ENCODE measurements around the gene OMD.
"Not testable (repeated sequence)": the region's sequence is repeated elsewhere in the genome, so short reads cannot be mapped to it uniquely, and the experiment has no call there.

The OMD gene

GRCh38 chr9:92414566-92414965 is 9.7 kb downstream of the OMD start:
- no peak overlapping the region for H2AFZ ChIP-seq (ENCODE audit: insufficient read depth, low read length, poor library complexity)
- H3K23ac ChIP-seq (ENCODE audit: low read length) = no peak overlapping the region
- no peak overlapping the region for H4K12ac ChIP-seq (ENCODE audit: low read depth, low read length)
- H3K14ac ChIP-seq (ENCODE audit: low read length) = no peak overlapping the region
- no peak overlapping the region for H3K18ac ChIP-seq (ENCODE audit: low read length)
- no peaks in the 10 kb centered on the region for H3K79me2 ChIP-seq (ENCODE audit: control insufficient read depth, insufficient read depth, low read length, poor library complexity)
- H4K8ac ChIP-seq (ENCODE audit: low read depth, low read length) = no peak overlapping the region
- no peak overlapping the region for H2AK5ac ChIP-seq (ENCODE audit: low read length)
- H4K91ac ChIP-seq (ENCODE audit: low read depth, low read length) = no peak overlapping the region
- no peak overlapping the region for H3K4ac ChIP-seq (ENCODE audit: low read depth, low read length)
- H3K4me1 ChIP-seq (ENCODE audit: control insufficient read depth in 1 of 2, insufficient read depth in 2 of 2, low read length in 2 of 2) = no peaks in the 10 kb centered on the region
- H3K36me3 ChIP-seq (ENCODE audit: control insufficient read depth in 1 of 2, insufficient read depth in 2 of 2, low read length in 2 of 2) = no peaks in the 10 kb centered on the region
- H3K9me3 ChIP-seq (ENCODE audit: insufficient read depth, low read depth, low read length) = no peaks in the 10 kb centered on the region
- no peak overlapping the region for H2BK12ac ChIP-seq (ENCODE audit: low read length)
- no peaks in the 10 kb centered on the region for H3K79me1 ChIP-seq (ENCODE audit: low read length)
- no peak for DNase-seq
- no peak overlapping the region for H3K27ac ChIP-seq (ENCODE audit: low read depth, low read length)
- no peak overlapping the region for H2BK120ac ChIP-seq (ENCODE audit: insufficient read depth, low read length, poor library complexity)
- H3K4me2 ChIP-seq (ENCODE audit: low read length) = no peak overlapping the region
- no peak overlapping the region for H3K9ac ChIP-seq (ENCODE audit: low read length)
- no peaks in the 10 kb centered on the region for H3K27me3 ChIP-seq (ENCODE audit: insufficient read depth, low read length)
- no peak overlapping the region for H3K4me3 ChIP-seq (ENCODE audit: low read depth, low read length)
- WGBS (ENCODE audit: extremely low coverage, insufficient coverage, insufficient read length) = no CpG with 5 or more reads among the region's 1 CpG
- H2BK5ac ChIP-seq (ENCODE audit: low read depth, low read length, poor library complexity) = no peak overlapping the region

DNA sequence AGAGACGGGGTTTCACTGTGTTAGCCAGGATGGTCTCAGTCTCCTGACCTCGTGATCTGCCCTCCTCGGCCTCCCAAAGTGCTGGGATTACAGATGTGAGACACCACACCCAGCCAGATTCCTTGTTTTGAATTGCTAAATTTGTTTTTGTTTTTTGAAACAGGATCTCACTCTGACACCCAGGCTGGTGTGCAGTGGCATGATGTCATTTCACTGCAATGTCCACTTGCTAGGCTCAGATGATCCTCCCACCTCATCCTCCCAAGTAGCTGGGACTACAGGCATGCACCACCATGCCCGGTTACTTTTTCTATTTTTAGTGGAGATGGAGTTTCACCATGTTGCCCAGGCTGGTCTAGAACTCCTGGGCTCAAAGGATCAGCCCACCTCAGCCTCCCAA is 13.1 kb downstream of the OMD start:
- no CpG with 5 or more reads among the region's 4 CpGs for WGBS (ENCODE audit: extremely low coverage, insufficient coverage, insufficient read length)
- not testable (repeated sequence) for H3K14ac ChIP-seq (ENCODE audit: low read length)

DNA sequence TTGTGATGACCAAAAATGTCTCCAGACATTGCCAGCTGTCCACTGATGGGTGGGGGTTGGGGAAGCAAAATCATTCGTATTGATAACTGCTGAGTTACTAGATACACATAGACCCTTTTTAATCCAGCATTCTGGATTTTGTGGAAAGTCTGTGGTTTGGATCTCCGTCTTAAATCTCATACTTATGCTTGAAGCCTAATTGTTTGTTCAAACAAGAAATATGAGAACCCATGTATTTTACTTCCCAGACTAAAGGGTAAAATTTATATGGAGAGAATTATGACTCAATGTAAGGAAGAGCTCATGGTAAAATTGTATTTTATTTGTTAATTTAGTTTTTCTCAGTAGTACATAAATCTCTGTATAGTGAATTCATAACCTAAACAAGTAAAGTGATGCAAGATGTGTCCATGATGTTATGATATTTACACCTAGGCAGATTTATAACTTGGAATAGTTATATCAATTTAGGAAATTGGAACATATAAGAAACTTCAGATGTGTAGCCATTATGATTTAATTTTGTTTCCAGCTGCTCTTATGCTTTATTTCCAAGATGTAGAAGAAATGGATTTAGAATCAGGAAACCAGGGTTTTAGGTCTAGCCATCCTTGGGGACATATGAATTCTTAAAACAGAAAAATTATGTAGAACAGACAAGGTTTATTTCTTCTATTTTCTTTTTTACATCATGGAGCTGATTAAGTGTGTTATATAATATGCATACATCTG is 15.4 kb downstream of the OMD start:
- H2BK12ac ChIP-seq (ENCODE audit: low read length) = no peak overlapping the region
- H2AK5ac ChIP-seq (ENCODE audit: low read length) = no peak overlapping the region
- no peak overlapping the region for H4K8ac ChIP-seq (ENCODE audit: low read depth, low read length)
- no peak overlapping the region for H3K4me2 ChIP-seq (ENCODE audit: low read length)
- H3K23ac ChIP-seq (ENCODE audit: low read length) = no peak overlapping the region
- H3K4me3 ChIP-seq (ENCODE audit: low read depth, low read length) = no peak overlapping the region
- no peak overlapping the region for H3K18ac ChIP-seq (ENCODE audit: low read length)
- H2AFZ ChIP-seq (ENCODE audit: insufficient read depth, low read length, poor library complexity) = no peak overlapping the region
- no peak for DNase-seq
- H3K4me1 ChIP-seq (ENCODE audit: control insufficient read depth in 1 of 2, insufficient read depth in 2 of 2, low read length in 2 of 2) = no peaks in the 10 kb centered on the region
- H3K14ac ChIP-seq (ENCODE audit: low read length) = no peak overlapping the region
- no peaks in the 10 kb centered on the region for H3K36me3 ChIP-seq (ENCODE audit: control insufficient read depth in 1 of 2, insufficient read depth in 2 of 2, low read length in 2 of 2)
- H4K91ac ChIP-seq (ENCODE audit: low read depth, low read length) = no peak overlapping the region
- no peaks in the 10 kb centered on the region for H3K27me3 ChIP-seq (ENCODE audit: insufficient read depth, low read length)
- no peak overlapping the region for H2BK5ac ChIP-seq (ENCODE audit: low read depth, low read length, poor library complexity)
- no peak overlapping the region for H3K27ac ChIP-seq (ENCODE audit: low read depth, low read length)
- no peak overlapping the region for H3K4ac ChIP-seq (ENCODE audit: low read depth, low read length)
- H4K12ac ChIP-seq (ENCODE audit: low read depth, low read length) = no peak overlapping the region
- H3K9ac ChIP-seq (ENCODE audit: low read length) = no peak overlapping the region
- H3K79me1 ChIP-seq (ENCODE audit: low read length) = no peaks in the 10 kb centered on the region
- H3K9me3 ChIP-seq (ENCODE audit: insufficient read depth, low read depth, low read length) = no peaks in the 10 kb centered on the region
- no CpG with 5 or more reads among the region's 2 CpGs for WGBS (ENCODE audit: extremely low coverage, insufficient coverage, insufficient read length)
- no peaks in the 10 kb centered on the region for H3K79me2 ChIP-seq (ENCODE audit: control insufficient read depth, insufficient read depth, low read length, poor library complexity)
- no peak overlapping the region for H2BK120ac ChIP-seq (ENCODE audit: insufficient read depth, low read length, poor library complexity)

More for the DNA sequence above, 13.1 kb downstream of the OMD start:
- H3K18ac ChIP-seq (ENCODE audit: low read length); H3K27me3 ChIP-seq (ENCODE audit: insufficient read depth, low read length); H2AFZ ChIP-seq (ENCODE audit: insufficient read depth, low read length, poor library complexity); H4K91ac ChIP-seq (ENCODE audit: low read depth, low read length); H3K4me2 ChIP-seq (ENCODE audit: low read length); H3K79me1 ChIP-seq (ENCODE audit: low read length); H2BK12ac ChIP-seq (ENCODE audit: low read length); H3K27ac ChIP-seq (ENCODE audit: low read depth, low read length); H3K9ac ChIP-seq (ENCODE audit: low read length); H4K12ac ChIP-seq (ENCODE audit: low read depth, low read length); H3K4ac ChIP-seq (ENCODE audit: low read depth, low read length); H3K36me3 ChIP-seq (ENCODE audit: control insufficient read depth in 1 of 2, insufficient read depth in 2 of 2, low read length in 2 of 2); H3K4me3 ChIP-seq (ENCODE audit: low read depth, low read length); H4K8ac ChIP-seq (ENCODE audit: low read depth, low read length); H3K9me3 ChIP-seq (ENCODE audit: insufficient read depth, low read depth, low read length); H3K4me1 ChIP-seq (ENCODE audit: control insufficient read depth in 1 of 2, insufficient read depth in 2 of 2, low read length in 2 of 2); H2BK120ac ChIP-seq (ENCODE audit: insufficient read depth, low read length, poor library complexity); H3K79me2 ChIP-seq (ENCODE audit: control insufficient read depth, insufficient read depth, low read length, poor library complexity); H3K23ac ChIP-seq (ENCODE audit: low read length); H2BK5ac ChIP-seq (ENCODE audit: low read depth, low read length, poor library complexity); H2AK5ac ChIP-seq (ENCODE audit: low read length): not testable (repeated sequence)
- peak in 1 of 2 donors; percentile 12 for DNase-seq

DNA sequence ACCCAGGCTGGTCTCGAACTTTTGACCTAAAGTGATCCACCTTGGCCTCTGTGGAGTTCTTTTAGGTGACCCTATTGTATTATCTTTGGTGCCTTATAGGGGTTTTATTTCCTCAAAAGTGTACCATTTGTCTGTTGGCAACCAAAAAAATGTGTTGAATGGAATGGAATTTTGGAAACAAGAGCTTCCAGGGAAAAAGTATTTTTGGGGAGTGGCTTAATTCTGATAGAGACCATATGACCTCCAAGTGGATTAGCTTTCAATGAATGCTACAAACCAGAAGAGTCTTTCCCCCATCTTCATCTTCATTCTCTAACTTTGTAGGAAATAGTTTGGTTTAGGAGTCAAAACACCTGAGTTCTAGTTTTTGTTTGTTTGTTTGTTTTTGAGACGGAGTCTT is 16.5 kb downstream of the OMD start:
- no peak overlapping the region for H3K27ac ChIP-seq (ENCODE audit: low read depth, low read length)
- H3K23ac ChIP-seq (ENCODE audit: low read length) = no peak overlapping the region
- no peak overlapping the region for H2BK120ac ChIP-seq (ENCODE audit: insufficient read depth, low read length, poor library complexity)
- H3K4ac ChIP-seq (ENCODE audit: low read depth, low read length) = no peak overlapping the region
- no peaks in the 10 kb centered on the region for H3K27me3 ChIP-seq (ENCODE audit: insufficient read depth, low read length)
- no peak overlapping the region for H2AFZ ChIP-seq (ENCODE audit: insufficient read depth, low read length, poor library complexity)
- DNase-seq = peak in 1 of 2 donors; percentile 18
- no peak overlapping the region for H3K4me3 ChIP-seq (ENCODE audit: low read depth, low read length)
- no peaks in the 10 kb centered on the region for H3K79me2 ChIP-seq (ENCODE audit: control insufficient read depth, insufficient read depth, low read length, poor library complexity)
- H4K12ac ChIP-seq (ENCODE audit: low read depth, low read length) = no peak overlapping the region
- no peaks in the 10 kb centered on the region for H3K79me1 ChIP-seq (ENCODE audit: low read length)
- H3K14ac ChIP-seq (ENCODE audit: low read length) = no peak overlapping the region
- H3K18ac ChIP-seq (ENCODE audit: low read length) = no peak overlapping the region
- no peak overlapping the region for H2BK5ac ChIP-seq (ENCODE audit: low read depth, low read length, poor library complexity)
- no peak overlapping the region for H3K9ac ChIP-seq (ENCODE audit: low read length)
- H4K91ac ChIP-seq (ENCODE audit: low read depth, low read length) = no peak overlapping the region
- no CpG with 5 or more reads among the region's 2 CpGs for WGBS (ENCODE audit: extremely low coverage, insufficient coverage, insufficient read length)
- no peak overlapping the region for H3K4me2 ChIP-seq (ENCODE audit: low read length)
- no peak overlapping the region for H2BK12ac ChIP-seq (ENCODE audit: low read length)
- no peak overlapping the region for H2AK5ac ChIP-seq (ENCODE audit: low read length)
- H4K8ac ChIP-seq (ENCODE audit: low read depth, low read length) = no peak overlapping the region
- H3K4me1 ChIP-seq (ENCODE audit: control insufficient read depth in 1 of 2, insufficient read depth in 2 of 2, low read length in 2 of 2) = no peaks in the 10 kb centered on the region
- no peaks in the 10 kb centered on the region for H3K9me3 ChIP-seq (ENCODE audit: insufficient read depth, low read depth, low read length)
- H3K36me3 ChIP-seq (ENCODE audit: control insufficient read depth in 1 of 2, insufficient read depth in 2 of 2, low read length in 2 of 2) = no peaks in the 10 kb centered on the region
